ENCODE results near the gene CALY. TPM values are rescaled to one million over a fixed set of nuclear protein-coding genes. Genes with fewer than 3 reads are reported as not detected.

Gene CALY
- total RNA-seq, 1 experiment from 2014 or later: not detected

DNA sequence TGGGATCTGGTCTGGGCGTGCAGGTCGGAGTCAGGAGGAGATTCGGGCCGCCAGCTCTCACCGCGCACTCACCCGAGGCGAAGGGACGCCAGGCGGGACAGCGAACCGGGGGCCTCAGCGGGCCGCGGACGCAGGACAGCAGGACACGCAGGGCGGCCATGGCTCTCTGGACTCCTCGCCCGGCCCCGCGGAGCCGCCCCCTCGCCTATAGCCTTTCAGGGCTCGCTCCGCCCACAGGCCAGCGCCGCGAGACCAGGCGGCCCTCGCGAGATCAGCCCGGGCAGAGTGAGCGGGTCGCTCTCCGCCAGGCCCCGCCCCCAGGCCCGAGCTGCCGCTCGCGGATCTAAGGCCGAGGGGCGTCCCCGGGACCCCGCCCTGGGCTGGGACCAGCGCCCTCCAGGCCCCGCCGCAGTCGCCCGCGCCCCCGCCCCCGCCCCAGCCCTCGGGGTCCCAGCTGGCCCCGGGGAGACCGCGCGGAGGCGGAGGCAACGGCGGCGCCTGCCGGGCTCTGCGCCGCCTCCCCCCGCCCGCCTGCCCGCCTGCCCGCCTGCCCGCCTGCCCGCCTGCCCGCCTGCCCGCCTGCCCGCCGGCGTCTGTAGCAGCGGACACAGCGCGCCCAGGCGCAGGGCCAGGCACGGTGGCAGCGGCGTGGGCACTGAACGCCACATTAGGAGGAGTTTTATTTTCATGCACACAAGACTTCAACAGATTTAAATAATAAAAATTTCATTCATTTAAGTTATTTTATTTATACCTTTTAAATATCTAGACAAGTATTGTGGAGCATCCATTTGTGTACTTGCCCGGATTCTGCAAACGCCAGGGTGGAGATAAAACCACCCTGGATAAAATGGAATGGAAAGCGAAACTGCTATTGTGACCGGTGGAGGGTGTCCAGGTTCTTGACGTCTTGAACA is 36.7 kb upstream of the CALY start, which contains the start of gene ECHS1:
Gene ECHS1, minus strand, starts transcription at position 181 of the 917 bp plus-strand sequence. Its CDS starts 21 bp downstream, at position 160.
- intact Hi-C loops (cut with micrococcal nuclease; ENCODE audit: unreplicated experiment): no loop called here
- H3K27ac ChIP-seq (ENCODE audit: low read depth, low read length, poor library complexity, severe bottlenecking): peak within 1 kb of the TSS; percentile 75
- peak within 1 kb of the TSS; percentile 77 for H3K4me3 ChIP-seq (ENCODE audit: low read depth, low read length, poor library complexity, severe bottlenecking)
- no peak for TF ChIP-seq EZH2 (IDR thresholded peaks at IDR 0.05; ENCODE audit: borderline replicate concordance, low read depth, low read length, poor library complexity, severe bottlenecking)
- TF ChIP-seq, protein P1, sequence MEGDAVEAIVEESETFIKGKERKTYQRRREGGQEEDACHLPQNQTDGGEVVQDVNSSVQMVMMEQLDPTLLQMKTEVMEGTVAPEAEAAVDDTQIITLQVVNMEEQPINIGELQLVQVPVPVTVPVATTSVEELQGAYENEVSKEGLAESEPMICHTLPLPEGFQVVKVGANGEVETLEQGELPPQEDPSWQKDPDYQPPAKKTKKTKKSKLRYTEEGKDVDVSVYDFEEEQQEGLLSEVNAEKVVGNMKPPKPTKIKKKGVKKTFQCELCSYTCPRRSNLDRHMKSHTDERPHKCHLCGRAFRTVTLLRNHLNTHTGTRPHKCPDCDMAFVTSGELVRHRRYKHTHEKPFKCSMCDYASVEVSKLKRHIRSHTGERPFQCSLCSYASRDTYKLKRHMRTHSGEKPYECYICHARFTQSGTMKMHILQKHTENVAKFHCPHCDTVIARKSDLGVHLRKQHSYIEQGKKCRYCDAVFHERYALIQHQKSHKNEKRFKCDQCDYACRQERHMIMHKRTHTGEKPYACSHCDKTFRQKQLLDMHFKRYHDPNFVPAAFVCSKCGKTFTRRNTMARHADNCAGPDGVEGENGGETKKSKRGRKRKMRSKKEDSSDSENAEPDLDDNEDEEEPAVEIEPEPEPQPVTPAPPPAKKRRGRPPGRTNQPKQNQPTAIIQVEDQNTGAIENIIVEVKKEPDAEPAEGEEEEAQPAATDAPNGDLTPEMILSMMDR (conservative IDR thresholded peaks at IDR 0.05; ENCODE audit: low read depth, low read length): no peak
- ChIA-PET CTCF (no interaction called here), POLR2A (ENCODE audit: low non-redundant PET) (no interaction called here)
- peaks cover 5% of the 10 kb centered on the region for H3K4me1 ChIP-seq (ENCODE audit: insufficient read depth, low read length, poor library complexity, severe bottlenecking)
- peak; percentile 96 for DNase-seq (ENCODE audit: low spot score)
- peaks cover 16% of the 10 kb centered on the region for H3K36me3 ChIP-seq (ENCODE audit: insufficient read depth, low read length, poor library complexity, severe bottlenecking)
- H3K27me3 ChIP-seq (replicated peaks; ENCODE audit: insufficient read depth, low read depth, low read length, poor library complexity): no peaks in the 10 kb centered on the region
- H3K9me3 ChIP-seq (ENCODE audit: low read depth, low read length, poor library complexity, severe bottlenecking): no peaks in the 10 kb centered on the region
- no TSS peak for BruUV-seq (replicated peaks)

DNA sequence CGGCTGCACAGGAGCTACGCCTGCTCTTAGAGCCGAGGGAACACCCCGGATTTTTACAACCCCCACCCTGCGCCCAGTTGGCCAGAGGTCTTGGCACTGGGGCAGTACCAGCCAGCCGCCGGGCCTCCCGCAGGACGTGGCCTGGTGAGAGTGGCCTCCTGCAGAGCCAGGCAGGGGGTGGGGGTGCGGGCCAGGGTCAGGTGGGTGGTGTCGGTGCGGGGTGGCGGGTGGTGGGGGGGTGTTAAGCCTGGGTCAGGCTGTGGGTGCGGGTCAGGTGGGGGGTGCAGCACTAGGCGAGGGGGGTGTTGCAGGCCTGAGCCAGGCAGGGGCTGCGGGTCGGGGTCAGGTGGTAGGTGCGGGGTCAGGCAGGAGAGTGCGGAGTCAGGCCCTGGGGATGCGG is 35.8 kb upstream of the CALY start:
- no TSS peak for BruUV-seq (replicated peaks)
- ChIA-PET CTCF (no interaction called here), POLR2A (ENCODE audit: low non-redundant PET) (no interaction called here)
- H3K9me3 ChIP-seq (ENCODE audit: low read depth, low read length, poor library complexity, severe bottlenecking): no peaks in the 10 kb centered on the region
- no peaks in the 10 kb centered on the region for H3K27me3 ChIP-seq (replicated peaks; ENCODE audit: insufficient read depth, low read depth, low read length, poor library complexity)
- intact Hi-C loops (cut with micrococcal nuclease; ENCODE audit: unreplicated experiment): no loop called here
- H3K4me3 ChIP-seq (ENCODE audit: low read depth, low read length, poor library complexity, severe bottlenecking): peak overlapping the region; percentile 77
- no peak for DNase-seq (ENCODE audit: low spot score)
- no peaks in the 10 kb centered on the region for H3K4me1 ChIP-seq (ENCODE audit: insufficient read depth, low read length, poor library complexity, severe bottlenecking)
- H3K36me3 ChIP-seq (ENCODE audit: insufficient read depth, low read length, poor library complexity, severe bottlenecking): peaks cover 21% of the 10 kb centered on the region
- H3K27ac ChIP-seq (ENCODE audit: low read depth, low read length, poor library complexity, severe bottlenecking): no peak overlapping the region
- TF ChIP-seq EZH2 (IDR thresholded peaks at IDR 0.05; ENCODE audit: borderline replicate concordance, low read depth, low read length, poor library complexity, severe bottlenecking): no peak
- TF ChIP-seq, protein P1 (conservative IDR thresholded peaks at IDR 0.05; ENCODE audit: low read depth, low read length): no peak

DNA sequence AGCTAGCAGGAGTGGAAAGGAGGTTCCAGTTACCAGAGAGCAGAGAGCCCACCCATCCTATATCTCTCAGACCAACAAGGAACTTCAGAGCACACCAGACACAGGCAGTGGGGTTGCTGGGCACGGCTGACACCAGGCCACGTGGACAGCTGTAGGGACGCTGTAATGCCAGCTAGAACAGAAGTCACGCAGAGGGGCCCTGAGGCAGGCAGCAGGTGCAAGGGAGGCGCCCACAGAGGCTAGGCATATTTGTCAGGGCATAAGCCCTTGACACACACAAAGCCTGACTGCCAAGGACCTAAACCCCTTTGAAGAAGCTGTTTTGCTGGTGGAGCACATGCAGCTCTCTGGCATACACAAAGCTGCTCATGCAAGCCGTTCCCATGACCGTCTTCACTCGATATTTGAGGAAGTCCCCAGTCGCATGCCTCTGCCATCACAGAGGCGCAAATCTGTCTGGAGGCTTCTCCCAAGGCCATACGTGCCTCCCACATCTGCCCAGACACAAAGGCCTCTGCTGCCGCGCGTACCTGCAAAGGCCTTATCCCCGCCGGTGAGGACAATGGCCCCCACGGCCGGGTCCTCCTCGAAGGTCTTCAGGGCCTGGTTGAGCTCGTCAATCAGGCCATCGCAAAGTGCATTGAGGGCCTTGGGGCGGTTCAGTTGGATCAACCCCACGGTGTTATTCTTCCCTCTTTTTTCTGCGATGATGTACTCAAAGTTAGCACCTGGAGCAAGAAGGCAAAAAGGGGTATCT is 33.5 kb upstream of the CALY start:
- Histone ChIP-seq H3K4me3 (ENCODE audit: low read depth, low read length, poor library complexity, severe bottlenecking) (no peak overlapping the region), H3K27me3 (replicated peaks; ENCODE audit: insufficient read depth, low read depth, low read length, poor library complexity) (no peaks in the 10 kb centered on the region), H3K36me3 (ENCODE audit: insufficient read depth, low read length, poor library complexity, severe bottlenecking) (peaks cover 37% of the 10 kb centered on the region), H3K9me3 (ENCODE audit: low read depth, low read length, poor library complexity, severe bottlenecking) (no peaks in the 10 kb centered on the region), H3K27ac (ENCODE audit: low read depth, low read length, poor library complexity, severe bottlenecking) (no peak overlapping the region), H3K4me1 (ENCODE audit: insufficient read depth, low read length, poor library complexity, severe bottlenecking) (no peaks in the 10 kb centered on the region)
- DNase-seq (ENCODE audit: low spot score): no peak
- TF ChIP-seq, protein P1 (conservative IDR thresholded peaks at IDR 0.05; ENCODE audit: low read depth, low read length): no peak
- TF ChIP-seq EZH2 (IDR thresholded peaks at IDR 0.05; ENCODE audit: borderline replicate concordance, low read depth, low read length, poor library complexity, severe bottlenecking): no peak
- intact Hi-C loops (cut with micrococcal nuclease; ENCODE audit: unreplicated experiment): no loop called here
- TSS peak; percentile 20 for BruUV-seq (replicated peaks)
- ChIA-PET CTCF (no interaction called here), POLR2A (ENCODE audit: low non-redundant PET) (no interaction called here)
